AG09309 (cell line): Measurements from ENCODE around the gene ANKRD44.
"Not testable (repeated sequence)": the region's sequence is repeated elsewhere in the genome, so short reads cannot be mapped to it uniquely, and the experiment has no call there.

Experiments
- DNase-seq: peaks from one replicate; pipeline ENCODE4 v3.0.0-alpha.2; 2010; ENCODE audit warnings: low read depth
- H3K4me3 ChIP-seq: 2 replicates; pipeline ENCODE4 v1.5.1; 2011; ENCODE audit warnings: mild to moderate bottlenecking, low read depth, low read length, moderate library complexity; ENCODE audit not compliant: control insufficient read depth
- TF ChIP-seq, protein P1 (sequence below): IDR thresholded peaks from 2 replicates; pipeline ENCODE4 v1.5.1; 2011; ENCODE audit warnings: mild to moderate bottlenecking, low read depth, low read length, inconsistent platforms; ENCODE audit not compliant: insufficient read depth, control insufficient read depth; ENCODE audit errors: missing control alignments

The ANKRD44 gene

DNA sequence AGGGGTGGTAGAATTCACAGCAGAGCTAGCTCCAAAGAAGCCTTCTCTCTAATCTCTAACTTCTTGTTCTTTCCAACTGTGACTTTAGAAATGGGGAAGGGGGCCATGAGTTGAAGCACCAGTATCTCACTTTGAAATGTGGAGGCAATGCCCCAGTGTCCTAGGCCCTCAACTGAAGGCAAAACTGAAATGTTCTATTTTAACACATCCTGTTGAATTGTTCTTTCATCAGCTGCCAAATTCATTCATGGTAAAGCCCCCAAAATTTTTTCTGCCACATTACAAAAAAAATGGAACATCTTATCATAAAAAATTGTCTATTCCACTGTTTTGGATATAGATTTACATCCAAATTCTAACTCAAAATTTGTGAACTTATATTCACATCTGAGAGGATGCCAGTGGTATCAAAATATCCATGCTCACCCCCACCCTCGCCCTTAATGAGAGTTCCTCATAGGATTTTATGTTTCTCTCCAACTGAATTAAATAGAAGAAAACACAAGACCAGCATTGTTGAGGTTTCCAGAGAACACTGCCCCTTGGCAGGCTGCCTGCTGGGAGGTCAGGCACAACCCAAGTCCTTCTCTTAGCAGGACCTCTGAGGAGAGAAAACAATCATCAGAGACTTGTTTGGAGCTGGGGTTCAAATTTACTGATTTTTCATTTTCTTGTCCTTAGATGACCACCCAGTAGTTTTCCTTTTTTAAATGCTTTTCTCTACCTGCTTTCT is 236.7 kb downstream of the ANKRD44 start:
- no peak overlapping the region for H3K4me3 ChIP-seq
- DNase-seq = no peak
- TF ChIP-seq, protein P1, sequence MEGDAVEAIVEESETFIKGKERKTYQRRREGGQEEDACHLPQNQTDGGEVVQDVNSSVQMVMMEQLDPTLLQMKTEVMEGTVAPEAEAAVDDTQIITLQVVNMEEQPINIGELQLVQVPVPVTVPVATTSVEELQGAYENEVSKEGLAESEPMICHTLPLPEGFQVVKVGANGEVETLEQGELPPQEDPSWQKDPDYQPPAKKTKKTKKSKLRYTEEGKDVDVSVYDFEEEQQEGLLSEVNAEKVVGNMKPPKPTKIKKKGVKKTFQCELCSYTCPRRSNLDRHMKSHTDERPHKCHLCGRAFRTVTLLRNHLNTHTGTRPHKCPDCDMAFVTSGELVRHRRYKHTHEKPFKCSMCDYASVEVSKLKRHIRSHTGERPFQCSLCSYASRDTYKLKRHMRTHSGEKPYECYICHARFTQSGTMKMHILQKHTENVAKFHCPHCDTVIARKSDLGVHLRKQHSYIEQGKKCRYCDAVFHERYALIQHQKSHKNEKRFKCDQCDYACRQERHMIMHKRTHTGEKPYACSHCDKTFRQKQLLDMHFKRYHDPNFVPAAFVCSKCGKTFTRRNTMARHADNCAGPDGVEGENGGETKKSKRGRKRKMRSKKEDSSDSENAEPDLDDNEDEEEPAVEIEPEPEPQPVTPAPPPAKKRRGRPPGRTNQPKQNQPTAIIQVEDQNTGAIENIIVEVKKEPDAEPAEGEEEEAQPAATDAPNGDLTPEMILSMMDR = no peak

DNA sequence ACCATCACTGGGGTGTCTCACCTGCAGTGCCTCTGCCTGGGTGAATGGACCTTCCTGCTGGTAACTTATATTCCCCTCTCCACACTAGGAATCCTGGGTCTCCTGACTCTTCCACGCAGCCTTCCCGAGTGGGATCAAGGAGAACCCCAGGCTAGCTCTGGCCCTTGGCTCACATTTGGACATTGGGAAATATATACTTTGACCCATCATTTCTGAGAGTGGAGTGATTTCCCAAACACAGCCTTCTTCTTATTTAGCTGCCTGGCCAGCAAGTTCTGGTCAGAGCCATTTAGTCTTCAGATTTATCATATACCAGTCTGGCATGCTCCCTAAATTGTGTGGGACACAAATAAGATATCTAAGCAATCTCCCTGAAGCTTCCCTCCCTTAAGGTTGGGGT is 237.3 kb downstream of the ANKRD44 start:
- TF ChIP-seq, protein P1 = no peak
- no peak overlapping the region for H3K4me3 ChIP-seq
- no peak for DNase-seq

- TF ChIP-seq, protein P1 = no peak
- no peak overlapping the region for H3K4me3 ChIP-seq
- DNase-seq = no peak
These were observed 238.0 kb downstream of the ANKRD44 start for GRCh38 chr2:197072533-197072932.

GRCh38 chr2:197071790-197072436 is 238.7 kb downstream of the ANKRD44 start:
- TF ChIP-seq, protein P1 = no peak
- no peak for DNase-seq
- no peak overlapping the region for H3K4me3 ChIP-seq

- DNase-seq = no peak
- TF ChIP-seq, protein P1 = no peak
- no peak overlapping the region for H3K4me3 ChIP-seq
These were observed 239.4 kb downstream of the ANKRD44 start for GRCh38 chr2:197071213-197071612.

- DNase-seq = no peak
- TF ChIP-seq, protein P1 = no peak
- no peak overlapping the region for H3K4me3 ChIP-seq
These were observed 240.6 kb downstream of the ANKRD44 start for GRCh38 chr2:197069958-197070357.

DNA sequence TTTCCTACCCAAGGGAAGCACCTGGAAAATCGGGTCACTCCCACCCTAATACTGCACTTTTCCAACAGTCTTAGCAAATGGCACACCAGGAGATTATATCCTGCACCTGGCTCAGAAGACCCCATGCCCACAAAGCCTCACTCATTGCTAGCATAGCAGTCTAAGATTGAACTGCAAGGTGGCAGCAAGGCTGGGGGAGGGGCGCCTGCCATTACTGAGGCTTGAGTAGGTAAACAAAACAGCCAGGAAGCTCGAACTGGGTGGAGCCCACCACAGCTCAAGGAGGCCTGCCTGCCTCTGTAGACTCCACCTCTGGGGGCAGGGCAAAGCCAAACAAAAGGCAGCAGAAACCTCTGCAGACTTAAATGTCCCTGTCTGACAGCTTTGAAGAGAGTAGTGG is 248.0 kb downstream of the ANKRD44 start:
- not testable (repeated sequence) for DNase-seq, H3K4me3 ChIP-seq
